ENCODE data around the gene CD59.
"Not testable (repeated sequence)": the region's sequence is repeated elsewhere in the genome, so short reads cannot be mapped to it uniquely, and the experiment has no call there.

Gene CD59

DNA sequence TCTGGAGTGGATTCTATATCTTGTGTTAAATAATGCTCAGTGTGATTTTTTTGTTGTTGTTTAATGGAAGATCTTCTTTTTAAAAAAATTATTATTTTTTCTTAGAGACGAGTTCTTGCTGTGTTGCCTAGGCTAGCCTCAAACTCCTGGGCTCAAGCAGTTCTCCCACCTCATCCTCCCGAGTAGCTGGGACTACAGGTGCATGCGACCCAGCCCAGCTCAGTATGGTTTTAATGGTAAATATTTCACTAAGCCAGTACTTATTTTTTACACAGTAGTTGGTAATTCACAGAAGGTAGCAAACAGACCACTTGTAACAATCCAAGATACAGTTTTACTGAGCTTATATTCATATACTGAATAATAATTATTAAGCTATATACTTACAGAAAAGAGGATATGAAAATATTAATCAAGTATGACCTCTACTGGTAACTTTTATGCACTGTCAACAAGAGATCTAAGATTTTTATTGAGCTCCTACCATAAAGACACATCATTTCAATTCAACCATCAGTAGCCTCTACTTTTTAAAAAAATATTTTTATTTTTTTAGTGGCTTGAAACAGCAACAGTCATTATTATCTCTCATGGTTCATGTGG lies 6.1 kb upstream of the CD59 start:
- no peak for DNase-seq

DNA sequence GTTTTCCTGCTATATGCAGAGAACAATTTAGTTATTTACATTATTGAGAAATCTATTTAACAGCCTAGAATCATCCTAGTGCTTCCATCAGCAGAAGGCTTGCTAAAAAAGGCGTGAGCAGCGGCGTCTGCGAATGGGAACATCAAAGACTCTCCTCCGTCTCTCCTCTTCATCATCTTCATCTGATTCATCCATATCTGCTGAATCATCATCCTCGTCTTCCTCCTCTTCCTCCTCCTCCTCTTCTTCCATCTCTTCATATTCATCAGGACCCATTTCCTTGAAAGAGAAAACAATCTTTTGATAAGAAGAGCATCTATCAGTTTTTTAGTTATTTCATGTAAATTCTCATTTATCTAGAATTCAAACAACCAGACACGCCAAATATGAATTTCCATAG lies 5.6 kb upstream of the CD59 start:
- no peak for DNase-seq

- no peak for DNase-seq
These were observed 1.2 kb upstream of the CD59 start for GRCh38 chr11:33737362-33737821.

- peak; percentile 11 to 28 for DNase-seq
These were observed 714 bp downstream of the CD59 start for GRCh38 chr11:33735271-33736147.

- no peak for DNase-seq
These were observed 1.6 kb downstream of the CD59 start for GRCh38 chr11:33734441-33735270.

DNA sequence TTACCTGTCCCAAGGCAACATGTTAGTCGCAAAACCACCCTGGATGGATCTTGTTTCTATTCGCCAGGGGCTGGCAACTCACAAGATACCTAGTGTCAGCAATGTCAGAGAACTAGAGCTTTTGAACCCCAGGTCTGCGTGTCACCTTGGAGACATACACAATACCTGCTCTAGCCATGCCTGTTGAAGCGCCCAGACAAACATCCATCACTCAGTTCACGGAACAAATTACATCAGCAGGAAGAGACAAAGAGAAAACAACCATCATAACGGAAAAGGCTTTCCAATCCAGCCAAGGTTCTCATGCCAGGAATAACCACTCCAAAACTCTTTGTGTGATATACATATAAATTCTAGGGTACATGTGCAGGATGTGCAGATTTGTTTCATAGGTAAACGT lies 2.2 kb downstream of the CD59 start:
- no peak for DNase-seq

DNA sequence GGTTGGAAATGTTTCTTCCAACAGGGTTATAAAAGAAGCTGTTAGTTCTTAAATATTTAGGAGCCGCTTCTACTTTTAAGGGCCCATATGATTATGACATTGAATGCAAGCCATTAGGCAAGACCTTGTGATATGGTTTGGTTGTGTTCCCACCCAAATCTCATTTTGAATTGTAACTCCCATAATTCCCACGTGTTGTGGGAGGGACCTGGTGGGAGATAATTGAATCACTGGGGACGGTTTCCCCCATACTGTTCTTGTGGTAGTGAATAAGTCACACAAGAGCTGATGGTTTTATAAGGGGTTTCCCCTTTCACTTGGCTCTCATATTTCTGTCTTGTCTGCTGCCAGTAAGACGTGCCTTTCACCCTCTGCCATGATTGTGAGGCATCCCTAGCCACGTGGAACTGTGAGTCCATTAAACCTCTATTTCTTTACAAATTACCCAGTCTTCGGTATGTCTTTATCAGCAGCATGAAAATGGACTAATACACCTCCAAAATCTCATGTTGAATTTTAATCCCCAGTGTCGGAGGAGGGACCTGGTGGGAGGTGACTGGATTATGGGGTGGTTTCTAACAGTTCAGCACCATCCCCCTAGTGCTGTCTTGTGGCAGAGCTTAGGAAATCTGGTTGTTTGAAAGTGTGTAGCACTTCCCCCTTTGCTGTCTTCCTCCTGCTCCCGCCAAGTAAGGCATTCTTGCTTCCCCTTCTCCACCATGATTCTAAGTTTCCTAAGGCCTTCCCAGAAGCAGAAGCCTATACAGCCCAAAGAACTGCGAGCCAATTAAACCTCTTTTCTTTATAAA lies 4.3 kb downstream of the CD59 start:
- DNase-seq, result no peak

- no peak for DNase-seq
These were observed 5.5 kb downstream of the CD59 start for GRCh38 chr11:33730716-33731115.

- not testable (repeated sequence) for DNase-seq
These were observed 7.1 kb downstream of the CD59 start for GRCh38 chr11:33729072-33729664.

- DNase-seq, result not testable (repeated sequence)
These were observed 8.7 kb downstream of the CD59 start for GRCh38 chr11:33727539-33727938.

- DNase-seq, result no peak
These were observed 10.7 kb downstream of the CD59 start for GRCh38 chr11:33725496-33725895.

DNA sequence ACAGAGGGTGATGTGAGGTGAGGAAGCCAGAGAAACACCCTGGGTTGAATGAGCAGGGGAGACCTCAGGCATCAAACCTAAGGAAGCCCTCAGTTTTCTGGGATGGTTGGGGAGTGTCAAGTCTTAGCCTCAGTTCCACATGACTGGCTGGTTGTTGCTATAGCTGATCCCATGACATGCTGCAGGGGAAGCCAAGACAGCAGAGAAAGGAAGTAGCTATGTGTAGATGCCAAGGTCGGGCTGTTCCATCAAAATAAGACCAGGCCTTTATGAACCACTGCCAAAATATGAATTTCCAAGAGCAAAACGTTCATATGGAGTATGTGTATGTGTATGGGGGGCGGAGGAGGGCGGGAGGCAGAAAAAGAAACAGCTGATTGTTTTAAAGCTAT lies 11.6 kb downstream of the CD59 start:
- no peak for DNase-seq

DNA sequence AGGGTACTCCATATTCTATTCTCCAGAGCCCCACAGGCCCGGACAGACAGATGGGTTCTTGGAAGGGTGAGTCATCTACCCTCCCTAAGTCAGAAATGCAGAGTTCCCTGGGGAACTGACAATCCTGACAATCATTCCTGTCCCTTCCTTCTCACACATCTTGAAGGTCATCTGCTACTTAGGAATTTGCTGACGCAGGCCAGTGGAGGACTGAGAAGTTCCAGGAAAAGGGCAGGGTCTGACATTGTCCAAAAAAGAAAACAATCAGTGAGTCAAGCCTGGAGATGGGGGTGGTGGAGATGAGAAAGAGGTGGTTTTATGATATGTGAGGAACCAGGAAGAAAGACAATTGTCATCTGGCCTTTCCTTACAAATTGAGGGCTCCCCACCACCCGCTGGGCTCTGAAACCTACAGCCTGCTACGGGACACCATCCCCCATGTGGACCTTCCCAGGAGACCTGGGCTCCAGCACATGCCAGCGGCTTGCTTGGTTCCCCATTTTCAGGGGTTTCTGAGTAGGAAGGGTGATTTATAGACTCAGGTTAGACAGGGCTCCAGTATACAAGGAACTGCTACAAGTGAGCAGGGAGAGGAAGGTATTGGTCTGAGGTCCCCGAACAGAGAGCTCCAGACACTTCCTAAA lies 12.9 kb downstream of the CD59 start:
- no peak for DNase-seq

DNA sequence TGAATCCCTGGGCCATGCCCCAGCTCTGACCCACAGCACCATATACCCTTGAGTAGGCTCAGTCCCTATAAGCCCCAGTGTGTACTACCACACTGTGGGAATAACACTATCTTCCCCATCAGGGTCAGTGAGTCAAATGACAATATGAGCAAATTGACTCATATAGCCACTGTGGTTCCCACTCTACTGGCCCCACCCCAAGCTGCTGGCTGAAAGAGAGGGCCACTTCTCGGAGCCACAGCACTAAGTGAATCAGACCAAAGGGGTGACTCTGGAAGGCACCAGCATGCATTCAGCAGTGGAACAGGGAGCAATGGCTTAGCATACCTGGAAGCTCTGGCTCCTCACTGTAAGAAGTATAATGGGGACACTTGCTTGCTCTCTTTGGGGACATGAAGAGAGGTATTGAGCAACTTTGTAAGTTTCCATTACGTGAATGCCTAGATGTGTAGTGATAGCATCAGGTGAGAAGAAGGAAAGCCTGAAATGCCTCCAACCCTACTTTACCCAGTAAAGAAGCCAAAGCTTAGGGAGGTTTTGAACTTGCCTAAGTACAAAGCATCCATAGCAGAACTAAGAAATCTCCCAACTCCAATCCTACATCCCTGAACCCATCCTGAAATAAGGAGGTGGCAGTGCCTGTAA lies 13.5 kb downstream of the CD59 start:
- DNase-seq, result no peak

- no peak for DNase-seq
These were observed 14.2 kb downstream of the CD59 start for GRCh38 chr11:33721984-33722383.

- DNase-seq, result no peak
These were observed 14.8 kb downstream of the CD59 start for GRCh38 chr11:33721426-33721825.

- no peak for DNase-seq
These were observed 16.6 kb downstream of the CD59 start for GRCh38 chr11:33719587-33719986.

- DNase-seq, result no peak
These were observed 17.8 kb downstream of the CD59 start for GRCh38 chr11:33718440-33718839.

- DNase-seq, result no peak
These were observed 20.0 kb downstream of the CD59 start for GRCh38 chr11:33716243-33716642.

DNA sequence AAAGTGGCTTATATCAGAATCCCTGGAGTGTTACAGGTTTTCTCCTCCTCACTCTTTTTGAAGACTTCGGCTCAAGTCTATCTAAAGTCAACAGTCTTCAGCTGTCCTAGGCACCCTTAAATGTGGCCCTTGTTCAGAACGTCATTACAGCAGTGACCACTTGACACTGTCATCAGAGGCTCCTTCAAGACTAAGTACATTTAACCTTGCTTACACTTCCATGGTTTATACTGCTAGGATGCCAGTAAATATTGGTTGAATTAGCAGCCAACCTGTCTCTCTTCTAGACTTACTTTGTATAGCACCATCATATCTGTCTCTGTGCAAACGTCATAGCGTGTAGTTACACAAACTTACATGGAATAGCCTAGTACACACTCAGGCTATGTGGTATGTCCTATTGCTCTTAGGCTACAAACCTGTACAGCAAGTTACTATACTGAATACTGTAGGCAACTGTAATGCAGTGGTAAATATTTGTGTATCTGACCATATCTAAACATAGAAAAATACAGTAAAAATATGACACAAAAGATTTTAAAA lies 22.3 kb downstream of the CD59 start:
- no peak for DNase-seq

All from activated CD4-positive, alpha-beta T cell treated with anti-CD3 and anti-CD28 coated beads, Interleukin-2, amount 50 U/mL, for 4 hours (primary cell).